K562 (cell line): ENCODE results near the gene WDR90. TPM values are rescaled to one million over a fixed set of nuclear protein-coding genes. Genes with fewer than 3 reads are reported as not detected.

ENCODE experiments used
- ARHGAP35 ChIP-seq: fragments of 450-650 bp; IDR thresholded peaks from 2 replicates; pipeline ENCODE4 v1.6.1; 2018; ENCODE audit not compliant: partially characterized antibody
- CBFB ChIP-seq: sonication (generic); formaldehyde crosslinking; IDR thresholded peaks from 2 replicates; pipeline ENCODE4 v1.4.0; 2020; ENCODE audit warnings: mild to moderate bottlenecking, missing genetic modification reagents
- CC2D1A ChIP-seq: fragments of 450-650 bp; IDR thresholded peaks from 2 replicates; pipeline ENCODE4 v1.6.1; 2017; ENCODE audit warnings: mild to moderate bottlenecking
- FIP1L1 ChIP-seq: fragments of 200-400 bp; formaldehyde crosslinking; IDR thresholded peaks from 2 replicates; pipeline ENCODE4 v1.6.1; 2018; ENCODE audit warnings: mild to moderate bottlenecking, low read depth, low read length; ENCODE audit not compliant: poor library complexity, severe bottlenecking
- GTF2A2 ChIP-seq: IDR thresholded peaks from 2 replicates; pipeline ENCODE4 v1.6.1; 2016; ENCODE audit warnings: mild to moderate bottlenecking, missing genetic modification characterization, missing compliant biosample characterization
- HNRNPUL1 ChIP-seq: fragments of 200-400 bp; formaldehyde crosslinking; IDR thresholded peaks from 2 replicates; pipeline ENCODE4 v1.6.1; 2017; ENCODE audit warnings: low read length
- IFI16 ChIP-seq: fragments of 250-450 bp; sonication (Bioruptor Pico); IDR thresholded peaks from 2 replicates; pipeline ENCODE4 v2.1.2; 2022; ENCODE audit warnings: mild to moderate bottlenecking, inconsistent platforms
- PML ChIP-seq: IDR thresholded peaks from 2 replicates; pipeline ENCODE4 v1.6.1; 2012; ENCODE audit warnings: low read length, inconsistent platforms
- RHOXF2B ChIP-seq: fragments of 250-450 bp; sonication (Bioruptor Pico); conservative IDR thresholded peaks from 2 replicates; pipeline ENCODE4 v1.5.1; 2021
- SAP30 ChIP-seq: fragments of 200-600 bp; sonication (generic); IDR thresholded peaks from 2 replicates; pipeline ENCODE4 v1.6.1; 2012; ENCODE audit warnings: borderline replicate concordance, low read depth, mild to moderate bottlenecking, moderate library complexity, low read length, control low read depth, inconsistent platforms; ENCODE audit not compliant: insufficient read depth, poor library complexity, severe bottlenecking
- SMAD2 ChIP-seq: fragments of 150-350 bp; IDR thresholded peaks from 2 replicates; pipeline ENCODE4 v1.6.1; 2014; ENCODE audit warnings: low read depth, mild to moderate bottlenecking, low read length
- SOX6 ChIP-seq: fragments of 450-650 bp; IDR thresholded peaks from 2 replicates; pipeline ENCODE4 v1.6.1; 2014; ENCODE audit warnings: mild to moderate bottlenecking
- ZKSCAN8 ChIP-seq: fragments of 200-800 bp; sonication (Bioruptor generic); IDR thresholded peaks from 2 replicates; pipeline ENCODE4 v1.6.1; 2016; ENCODE audit warnings: missing genetic modification characterization, missing compliant biosample characterization
- ZNF217 ChIP-seq: sonication (generic); formaldehyde crosslinking; IDR thresholded peaks from 2 replicates; pipeline ENCODE4 v1.8.0; 2022; ENCODE audit warnings: mild to moderate bottlenecking, missing genetic modification reagents
- ZNF263 ChIP-seq: sonication (generic); formaldehyde crosslinking; IDR thresholded peaks from 2 replicates; pipeline ENCODE4 v1.8.0; 2022; ENCODE audit warnings: mild to moderate bottlenecking, missing genetic modification reagents, borderline replicate concordance
- polyA plus RNA-seq, 8 experiments: library from polyadenylated mRNA; depleted of rRNA in 4 of 8; stranded (reverse) in 5 of 8; unstranded in 3 of 8; fragments of >200 nt; fragmentation: Nextera tagmentation in 2 of 8; fragmentation: Illumina TruSeq in 1 of 8; extraction: Ambion mirVana in 2 of 8; extraction: Trizol in 1 of 8; gene quantifications; 2 replicates each; pipeline versions ENCODE4 v1.2.1 to v1.2.3, GENCODE V29; 2011 to 2014; ENCODE audit warnings: inconsistent platforms in 1 of 8, missing spikeins in 1 of 8
- total RNA-seq, 7 experiments: library from RNA; depleted of rRNA in 6 of 7; stranded (reverse); fragments of >200 nt in 6 of 7; fragmentation: Illumina TruSeq in 2 of 7; extraction: Trizol in 2 of 7; gene quantifications; 2 replicates each; pipeline versions ENCODE4 v1.2.1 to v1.2.3, GENCODE V29; 2011 to 2021; ENCODE audit warnings: low replicate concordance in 1 of 7
- TF ChIP-seq, protein P1 (sequence below): fragments of 450-650 bp; IDR thresholded peaks from 2 replicates; pipeline ENCODE4 v1.6.1; 2017; ENCODE audit warnings: antibody characterized with exemption
- TF ChIP-seq, protein P2 (sequence below): fragments of 250-450 bp; sonication (Bioruptor Pico); IDR thresholded peaks from 2 replicates; pipeline ENCODE4 v1.4.0; 2020; ENCODE audit warnings: mild to moderate bottlenecking
- TF ChIP-seq, protein P3 (sequence below): IDR thresholded peaks from 2 replicates; pipeline ENCODE4 v1.6.1; 2012; ENCODE audit warnings: low read depth, low read length, improper control_type of control experiment, borderline replicate concordance
- TF ChIP-seq, protein P4 (sequence below), 3 experiments: fragments of 200-800 bp in 1 of 3; sonication (Bioruptor generic) in 1 of 3; sonication (generic) in 1 of 3; formaldehyde crosslinking in 1 of 3; IDR thresholded peaks; 2 replicates each; pipeline versions ENCODE4 v1.6.1 to v1.8.0; 2016 to 2022; ENCODE audit warnings: mild to moderate bottlenecking in 2 of 3, missing compliant biosample characterization in 2 of 3, missing genetic modification characterization in 2 of 3, missing genetic modification reagents in 1 of 3

The WDR90 gene
- total and polyA plus RNA-seq, 9 of the 15 experiments (the other 6 are each of a cell fraction or from before 2014, with no cell fraction given), result 0.44 to 12.6 (median 3.3) TPM

DNA sequence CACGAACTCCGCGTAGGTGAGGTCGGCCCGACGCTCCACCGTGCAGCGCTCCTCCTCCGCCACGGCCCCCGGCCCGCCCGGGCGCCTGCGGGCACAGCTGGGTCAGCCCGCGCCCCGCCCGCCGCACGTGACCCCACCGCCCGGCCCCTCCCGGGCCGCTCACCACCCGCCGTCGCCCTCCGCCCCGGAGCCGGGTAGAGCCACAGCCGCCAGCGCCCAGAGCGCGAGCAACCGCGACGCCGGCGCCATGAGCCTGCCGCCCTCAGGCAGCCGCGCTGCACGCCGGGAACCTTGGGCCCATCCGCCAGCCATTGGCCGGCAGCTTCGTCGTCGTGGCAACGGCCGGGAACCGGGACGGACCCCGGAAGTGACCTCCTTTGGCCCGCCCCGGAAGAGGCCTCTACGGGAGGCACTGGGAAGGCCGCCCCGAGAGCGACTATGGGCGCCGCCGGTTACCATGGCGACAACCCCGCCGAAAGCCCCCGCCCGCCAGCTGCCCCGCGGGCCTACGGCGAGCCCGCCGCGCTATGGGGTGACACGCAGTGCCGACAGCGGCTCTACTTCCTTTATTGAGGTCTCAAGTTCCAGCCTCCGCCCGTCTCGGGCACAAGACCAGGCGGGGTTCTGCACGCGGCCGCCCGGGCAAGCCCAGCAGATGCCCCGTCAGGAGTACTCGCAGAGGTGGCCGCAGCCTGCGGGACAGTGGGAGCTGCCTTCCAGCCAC is 35.1 kb downstream of the WDR90 start, which contains the start of gene JMJD8 (continued):
- TF ChIP-seq, protein P1, sequence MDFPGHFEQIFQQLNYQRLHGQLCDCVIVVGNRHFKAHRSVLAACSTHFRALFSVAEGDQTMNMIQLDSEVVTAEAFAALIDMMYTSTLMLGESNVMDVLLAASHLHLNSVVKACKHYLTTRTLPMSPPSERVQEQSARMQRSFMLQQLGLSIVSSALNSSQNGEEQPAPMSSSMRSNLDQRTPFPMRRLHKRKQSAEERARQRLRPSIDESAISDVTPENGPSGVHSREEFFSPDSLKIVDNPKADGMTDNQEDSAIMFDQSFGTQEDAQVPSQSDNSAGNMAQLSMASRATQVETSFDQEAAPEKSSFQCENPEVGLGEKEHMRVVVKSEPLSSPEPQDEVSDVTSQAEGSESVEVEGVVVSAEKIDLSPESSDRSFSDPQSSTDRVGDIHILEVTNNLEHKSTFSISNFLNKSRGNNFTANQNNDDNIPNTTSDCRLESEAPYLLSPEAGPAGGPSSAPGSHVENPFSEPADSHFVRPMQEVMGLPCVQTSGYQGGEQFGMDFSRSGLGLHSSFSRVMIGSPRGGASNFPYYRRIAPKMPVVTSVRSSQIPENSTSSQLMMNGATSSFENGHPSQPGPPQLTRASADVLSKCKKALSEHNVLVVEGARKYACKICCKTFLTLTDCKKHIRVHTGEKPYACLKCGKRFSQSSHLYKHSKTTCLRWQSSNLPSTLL, result no peak
- no peak for TF ChIP-seq IFI16 (CRISPR knock-in tag)
- no peak for TF ChIP-seq ZNF217
- TF ChIP-seq PML, result no peak
- TF ChIP-seq, protein P2, sequence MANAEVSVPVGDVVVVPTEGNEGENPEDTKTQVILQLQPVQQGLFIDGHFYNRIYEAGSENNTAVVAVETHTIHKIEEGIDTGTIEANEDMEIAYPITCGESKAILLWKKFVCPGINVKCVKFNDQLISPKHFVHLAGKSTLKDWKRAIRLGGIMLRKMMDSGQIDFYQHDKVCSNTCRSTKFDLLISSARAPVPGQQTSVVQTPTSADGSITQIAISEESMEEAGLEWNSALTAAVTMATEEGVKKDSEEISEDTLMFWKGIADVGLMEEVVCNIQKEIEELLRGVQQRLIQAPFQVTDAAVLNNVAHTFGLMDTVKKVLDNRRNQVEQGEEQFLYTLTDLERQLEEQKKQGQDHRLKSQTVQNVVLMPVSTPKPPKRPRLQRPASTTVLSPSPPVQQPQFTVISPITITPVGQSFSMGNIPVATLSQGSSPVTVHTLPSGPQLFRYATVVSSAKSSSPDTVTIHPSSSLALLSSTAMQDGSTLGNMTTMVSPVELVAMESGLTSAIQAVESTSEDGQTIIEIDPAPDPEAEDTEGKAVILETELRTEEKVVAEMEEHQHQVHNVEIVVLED, result 0 out of 2 replicates have a peak, but pooled peaks have one; percentile 43
- no peak for TF ChIP-seq SMAD2
- no peak for TF ChIP-seq CBFB (CRISPR knock-in tag)
- no peak for TF ChIP-seq GTF2A2
- TF ChIP-seq CC2D1A, result no peak
- no peak; the same call in 1 of the 2 replicates for TF ChIP-seq SOX6
- no peak for TF ChIP-seq ZKSCAN8
- no peak for TF ChIP-seq HNRNPUL1
- no peak for TF ChIP-seq RHOXF2B (CRISPR knock-in tag)
- no peak for TF ChIP-seq SAP30
- TF ChIP-seq, protein P3, sequence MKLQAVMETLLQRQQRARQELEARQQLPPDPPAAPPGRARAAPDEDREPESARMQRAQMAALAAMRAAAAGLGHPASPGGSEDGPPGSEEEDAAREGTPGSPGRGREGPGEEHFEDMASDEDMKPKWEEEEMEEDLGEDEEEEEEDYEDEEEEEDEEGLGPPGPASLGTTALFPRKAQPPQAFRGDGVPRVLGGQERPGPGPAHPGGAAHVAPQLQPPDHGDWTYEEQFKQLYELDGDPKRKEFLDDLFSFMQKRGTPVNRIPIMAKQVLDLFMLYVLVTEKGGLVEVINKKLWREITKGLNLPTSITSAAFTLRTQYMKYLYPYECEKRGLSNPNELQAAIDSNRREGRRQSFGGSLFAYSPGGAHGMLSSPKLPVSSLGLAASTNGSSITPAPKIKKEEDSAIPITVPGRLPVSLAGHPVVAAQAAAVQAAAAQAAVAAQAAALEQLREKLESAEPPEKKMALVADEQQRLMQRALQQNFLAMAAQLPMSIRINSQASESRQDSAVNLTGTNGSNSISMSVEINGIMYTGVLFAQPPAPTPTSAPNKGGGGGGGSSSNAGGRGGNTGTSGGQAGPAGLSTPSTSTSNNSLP, result no peak
- no peak; the same call in 1 of the 2 replicates for TF ChIP-seq ZNF263
- TF ChIP-seq FIP1L1, result peak; percentile 54
- TF ChIP-seq ARHGAP35, result no peak
- TF ChIP-seq, protein P4, sequence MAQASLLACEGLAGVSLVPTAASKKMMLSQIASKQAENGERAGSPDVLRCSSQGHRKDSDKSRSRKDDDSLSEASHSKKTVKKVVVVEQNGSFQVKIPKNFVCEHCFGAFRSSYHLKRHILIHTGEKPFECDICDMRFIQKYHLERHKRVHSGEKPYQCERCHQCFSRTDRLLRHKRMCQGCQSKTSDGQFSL (CRISPR knock-in tag; IDR thresholded peaks at IDR 0.05), result 0 out of 2 replicates have a peak, but pooled peaks have one; percentile 28
- TF ChIP-seq, protein P4 (tag; IDR thresholded peaks at IDR 0.05), result no peak
